ENCODE results near the gene EFTUD2.
"Not testable (repeated sequence)": the region's sequence is repeated elsewhere in the genome, so short reads cannot be mapped to it uniquely, and the experiment has no call there.

EFTUD2 gene

GRCh38 chr17:44830359-44831288, 68.6 kb downstream of the EFTUD2 start:
- DNase-seq (ENCODE audit: low read depth), result no peak
- H3K4me3 ChIP-seq (ENCODE audit: low read depth, low read length), result peak overlapping the region; percentile 54
- no peak for TF ChIP-seq CTCF (IDR thresholded peaks at IDR 0.05; ENCODE audit: control insufficient read depth, extremely low read depth, insufficient read depth)

GRCh38 chr17:44829523-44830358, 69.5 kb downstream of the EFTUD2 start, which contains the start of gene GJC1:
Gene GJC1, minus strand, starts transcription at chr17:44830287. Its CDS starts 24,470 bp downstream, at chr17:44805817.
- DNase-seq (ENCODE audit: low read depth), result no peak
- peak within 1 kb of the TSS; percentile 54 for H3K4me3 ChIP-seq (ENCODE audit: low read depth, low read length)
- TF ChIP-seq CTCF (IDR thresholded peaks at IDR 0.05; ENCODE audit: control insufficient read depth, extremely low read depth, insufficient read depth), result no peak

- no peak for DNase-seq (ENCODE audit: low read depth)
- no peak for TF ChIP-seq CTCF (IDR thresholded peaks at IDR 0.05; ENCODE audit: control insufficient read depth, extremely low read depth, insufficient read depth)
- peak overlapping the region; percentile 54 for H3K4me3 ChIP-seq (ENCODE audit: low read depth, low read length)
Observed at GRCh38 chr17:44828919-44829522, 70.2 kb downstream of the EFTUD2 start.

GRCh38 chr17:44827863-44828262, 71.4 kb downstream of the EFTUD2 start:
- no peak for DNase-seq (ENCODE audit: low read depth)
- no peak for TF ChIP-seq CTCF (IDR thresholded peaks at IDR 0.05; ENCODE audit: control insufficient read depth, extremely low read depth, insufficient read depth)
- H3K4me3 ChIP-seq (ENCODE audit: low read depth, low read length), result no peak overlapping the region

GRCh38 chr17:44826123-44826790, 73.0 kb downstream of the EFTUD2 start:
- DNase-seq (ENCODE audit: low read depth), result no peak
- no peak overlapping the region for H3K4me3 ChIP-seq (ENCODE audit: low read depth, low read length)
- no peak for TF ChIP-seq CTCF (IDR thresholded peaks at IDR 0.05; ENCODE audit: control insufficient read depth, extremely low read depth, insufficient read depth)

- DNase-seq (ENCODE audit: low read depth), result not testable (repeated sequence)
Observed at GRCh38 chr17:44825236-44825635, 74.0 kb downstream of the EFTUD2 start.

More at GRCh38 chr17:44825236-44825635, 74.0 kb downstream of the EFTUD2 start:
- not testable (repeated sequence) for H3K4me3 ChIP-seq (ENCODE audit: low read depth, low read length)

Measured in LNCaP clone FGC (cell line).